Thoracic aorta (tissue), 2 donors: ENCODE results near the gene SLC6A3. TPM values are rescaled to one million over a fixed set of nuclear protein-coding genes. Genes with fewer than 3 reads are reported as not detected.

Experiments used
- ATAC-seq: fragments of 150-250 bp; one replicate; pipeline ENCODE4 v1.8.0; 2017; ENCODE audit warnings: low read depth; ENCODE audit not compliant: insufficient number of reproducible peaks, low FRiP score
- DNase-seq: peaks from one replicate; pipeline ENCODE4 v3.0.0-alpha.2; 2020; ENCODE audit warnings: low spot score
- H3K27ac ChIP-seq, 2 donors: fragments of 200-600 bp; sonication (generic); 1 replicate in 1 of 2; 2 replicates in 1 of 2; pipeline ENCODE4 v1.5.1; 2016; ENCODE audit warnings: mild to moderate bottlenecking in 2 of 2, moderate library complexity in 2 of 2
- H3K27me3 ChIP-seq: fragments of 200-600 bp; sonication (generic); replicated peaks from 2 replicates; pipeline ENCODE4 v1.6.0; 2016; ENCODE audit warnings: mild to moderate bottlenecking; ENCODE audit not compliant: insufficient read depth
- H3K36me3 ChIP-seq: fragments of 200-600 bp; sonication (generic); one replicate; pipeline ENCODE4 v1.5.1; 2016
- H3K4me1 ChIP-seq, 2 donors: fragments of 200-600 bp; sonication (generic); 1 replicate in 1 of 2; 2 replicates in 1 of 2; pipeline versions ENCODE4 v1.5.1 to v1.6.0; 2016; ENCODE audit warnings: low read depth in 2 of 2, mild to moderate bottlenecking in 1 of 2; ENCODE audit not compliant: control insufficient read depth in 1 of 2
- H3K4me3 ChIP-seq: fragments of 200-600 bp; sonication (generic); 2 replicates; pipeline ENCODE4 v1.5.1; 2016; ENCODE audit warnings: mild to moderate bottlenecking
- H3K9me3 ChIP-seq: fragments of 200-600 bp; sonication (generic); 2 replicates; pipeline ENCODE4 v1.5.1; 2016
- CTCF ChIP-seq: fragments of 200-600 bp; sonication (generic); IDR thresholded peaks from one replicate; pipeline ENCODE4 v1.5.1; 2019; ENCODE audit warnings: antibody characterized with exemption
- total RNA-seq, 2 donors: library from RNA; depleted of rRNA; stranded (reverse); fragments of >200 nt; gene quantifications; one replicate each; pipeline versions ENCODE4 v1.1.0 to v1.2.3, GENCODE V29; 2016

The SLC6A3 gene
- total RNA-seq, 2 donors from 2014 or later = 0.14 TPM; not detected in 1

GRCh38 chr5:1396293-1396816 lies 48.9 kb downstream of the SLC6A3 start:
- no peaks in the 10 kb centered on the region for H3K36me3 ChIP-seq
- H3K4me3 ChIP-seq = no peak overlapping the region
- no peaks in the 10 kb centered on the region for H3K9me3 ChIP-seq
- DNase-seq (no peak), ATAC-seq (no peak)
- H3K4me1 ChIP-seq = no peaks in the 10 kb centered on the region
- H3K27ac ChIP-seq = no peak overlapping the region
- peaks cover 4% of the 10 kb centered on the region for H3K27me3 ChIP-seq
- no peak for TF ChIP-seq CTCF

- TF ChIP-seq CTCF = no peak
- Histone ChIP-seq H3K36me3 (no peaks in the 10 kb centered on the region), H3K9me3 (no peaks in the 10 kb centered on the region), H3K4me3 (no peak overlapping the region), H3K27me3 (peaks cover 4% of the 10 kb centered on the region), H3K4me1 (no peaks in the 10 kb centered on the region), H3K27ac (no peak overlapping the region)
- ATAC-seq = no peak
- no peak for DNase-seq
These were observed 50.1 kb downstream of the SLC6A3 start for GRCh38 chr5:1394881-1395860.

GRCh38 chr5:1393571-1394501 lies 51.4 kb downstream of the SLC6A3 start:
- ATAC-seq = no peak
- Histone ChIP-seq H3K9me3 (no peaks in the 10 kb centered on the region), H3K4me1 (no peaks in the 10 kb centered on the region), H3K4me3 (no peak overlapping the region), H3K36me3 (no peaks in the 10 kb centered on the region), H3K27me3 (no peaks in the 10 kb centered on the region), H3K27ac (no peak overlapping the region)
- TF ChIP-seq CTCF = no peak
- no peak for DNase-seq

- no peak for DNase-seq
- no peaks in the 10 kb centered on the region for H3K9me3 ChIP-seq
- no peaks in the 10 kb centered on the region for H3K27me3 ChIP-seq
- H3K36me3 ChIP-seq = no peaks in the 10 kb centered on the region
- H3K4me3 ChIP-seq = no peak overlapping the region
- no peak overlapping the region for H3K27ac ChIP-seq
- TF ChIP-seq CTCF = no peak
- no peak for ATAC-seq
- no peaks in the 10 kb centered on the region for H3K4me1 ChIP-seq
These were observed 52.3 kb downstream of the SLC6A3 start for GRCh38 chr5:1392801-1393565.
